SK-N-SH (cell line): ENCODE results near the gene RUVBL1. TPM values are rescaled to one million over a fixed set of nuclear protein-coding genes. Genes with fewer than 3 reads are reported as not detected.

Experiments
- CTCF ChIA-PET: fragments of 300-600, 350-600 bp; formaldehyde crosslinking; extraction: SDS; loops from one replicate; lab custom pipeline; 2021; lab: Yijun Ruan, JAX
- POLR2A ChIA-PET: fragments of 350-600 bp; sonication (Branson Sonifier 250); formaldehyde crosslinking; extraction: SDS; loops from one replicate; lab custom pipeline; 2020; ENCODE audit warnings: antibody characterized with exemption, inconsistent platforms; lab: Yijun Ruan, JAX
- DNase-seq: peaks from one replicate; pipeline ENCODE4 v3.0.0; 2012
- H2AFZ ChIP-seq: fragments of 200-600 bp; sonication (generic); 2 replicates; pipeline ENCODE4 v1.8.1; 2016; ENCODE audit warnings: antibody characterized with exemption, mild to moderate bottlenecking, low read depth
- H3F3A ChIP-seq: fragments of 200-600 bp; sonication (generic); replicated peaks from 2 replicates; pipeline ENCODE3; 2016; ENCODE audit warnings: antibody characterized with exemption, mild to moderate bottlenecking; ENCODE audit not compliant: insufficient read depth
- H3K27ac ChIP-seq, 2 experiments: fragments of 200-500 bp in 1 of 2; fragments of 200-600 bp in 1 of 2; sonication (Bioruptor generic) in 1 of 2; sonication (generic), shearing (Covaris generic) in 1 of 2; 2 replicates each; pipeline versions ENCODE4 v1.5.1 to v1.6.1; 2014 to 2016; ENCODE audit warnings: low read depth in 2 of 2, inconsistent platforms in 1 of 2, low read length in 1 of 2, mild to moderate bottlenecking in 1 of 2, mixed read lengths in 1 of 2
- H3K27me3 ChIP-seq: fragments of 200-600 bp; sonication (generic), shearing (Covaris generic); 2 replicates; pipeline ENCODE4 v1.6.1; 2016; ENCODE audit warnings: mixed run types; ENCODE audit not compliant: insufficient read depth
- H3K36me3 ChIP-seq, 2 experiments: fragments of 200-500 bp in 1 of 2; fragments of 200-600 bp in 1 of 2; sonication (Bioruptor generic) in 1 of 2; sonication (generic) in 1 of 2; replicated peaks in 1 of 2; 2 replicates each; pipeline versions ENCODE3 to v1.5.1; 2014 to 2016; ENCODE audit warnings: low read length in 1 of 2, mild to moderate bottlenecking in 1 of 2; ENCODE audit not compliant: insufficient read depth in 2 of 2, control insufficient read depth in 1 of 2
- H3K4me1 ChIP-seq, 2 experiments: fragments of 200-500 bp in 1 of 2; fragments of 200-600 bp in 1 of 2; sonication (Bioruptor generic) in 1 of 2; sonication (generic), shearing (Covaris generic) in 1 of 2; 2 replicates each; pipeline versions ENCODE4 v1.5.1 to v1.6.1; 2014 to 2016; ENCODE audit warnings: low read depth in 1 of 2, low read length in 1 of 2, mixed run types in 1 of 2; ENCODE audit not compliant: insufficient read depth in 2 of 2, control insufficient read depth in 1 of 2
- H3K4me2 ChIP-seq: fragments of 200-600 bp; sonication (generic), shearing (Covaris generic); 2 replicates; pipeline ENCODE4 v1.6.1; 2017; ENCODE audit warnings: mixed run types
- H3K4me3 ChIP-seq, 2 experiments: fragments of 200-500 bp in 1 of 2; fragments of 200-600 bp in 1 of 2; sonication (Bioruptor generic) in 1 of 2; sonication (generic), shearing (Covaris generic) in 1 of 2; 2 replicates each; pipeline versions ENCODE4 v1.5.1 to v1.8.1; 2014 to 2016; ENCODE audit warnings: low read depth in 2 of 2, inconsistent platforms in 1 of 2, low read length in 1 of 2, mild to moderate bottlenecking in 1 of 2, mixed read lengths in 1 of 2, moderate library complexity in 1 of 2
- H3K79me2 ChIP-seq: fragments of 200-600 bp; sonication (generic); 2 replicates; pipeline ENCODE4 v1.8.1; 2017; ENCODE audit warnings: mild to moderate bottlenecking; ENCODE audit not compliant: insufficient read depth
- H3K9ac ChIP-seq: fragments of 200-600 bp; sonication (generic); 2 replicates; pipeline ENCODE4 v1.6.1; 2017; ENCODE audit warnings: mixed run types
- H3K9me2 ChIP-seq: fragments of 200-600 bp; sonication (generic); 2 replicates; pipeline ENCODE4 v1.6.1; 2017; ENCODE audit warnings: mixed run types
- H3K9me3 ChIP-seq: fragments of 200-600 bp; sonication (generic); 2 replicates; pipeline ENCODE4 v1.6.1; 2017; ENCODE audit warnings: mixed run types, mild to moderate bottlenecking, moderate library complexity
- H4K20me1 ChIP-seq: fragments of 200-600 bp; sonication (generic); 2 replicates; pipeline ENCODE4 v1.6.1; 2017; ENCODE audit warnings: mild to moderate bottlenecking, mixed run types; ENCODE audit not compliant: insufficient read depth
- CHD2 ChIP-seq: fragments of 150-350 bp; IDR thresholded peaks from 2 replicates; pipeline ENCODE4 v1.6.1; 2018; ENCODE audit warnings: low read length; ENCODE audit not compliant: partially characterized antibody
- ELF1 ChIP-seq: IDR thresholded peaks from 2 replicates; pipeline ENCODE4 v1.4.0; 2012
- EP300 ChIP-seq, 2 experiments: IDR thresholded peaks; 2 replicates each; pipeline versions ENCODE4 v1.4.0 to v1.6.1; 2012; ENCODE audit warnings: borderline replicate concordance in 1 of 2, low read depth in 1 of 2, low read length in 1 of 2
- EZH2phosphoT487 ChIP-seq: fragments of 200-600 bp; sonication (generic); IDR thresholded peaks from 2 replicates; pipeline ENCODE4 v1.6.1; 2017; ENCODE audit warnings: low read depth, mixed run types, mild to moderate bottlenecking, antibody characterized with exemption, moderate library complexity, borderline replicate concordance
- FOXJ3 ChIP-seq: sonication (generic); formaldehyde crosslinking; IDR thresholded peaks from 2 replicates; pipeline ENCODE4 v1.5.1; 2020; ENCODE audit warnings: mild to moderate bottlenecking, missing genetic modification reagents
- FOXM1 ChIP-seq: IDR thresholded peaks from 2 replicates; pipeline ENCODE4 v1.4.0; 2012; ENCODE audit warnings: low read depth, mild to moderate bottlenecking
- GABPA ChIP-seq: IDR thresholded peaks from 2 replicates; pipeline ENCODE4 v1.4.0; 2012; ENCODE audit warnings: low read depth, mild to moderate bottlenecking
- MAX ChIP-seq: IDR thresholded peaks from 2 replicates; pipeline ENCODE4 v1.4.0; 2012; ENCODE audit warnings: low read depth
- MEF2A ChIP-seq: IDR thresholded peaks from 2 replicates; pipeline ENCODE4 v1.4.0; 2012; ENCODE audit warnings: low read depth, borderline replicate concordance
- MXI1 ChIP-seq: IDR thresholded peaks from 2 replicates; pipeline ENCODE4 v1.6.1; 2012; ENCODE audit warnings: mild to moderate bottlenecking, low read depth, low read length, improper control_type of control experiment
- POLR2AphosphoS5 ChIP-seq: IDR thresholded peaks from 2 replicates; pipeline ENCODE4 v1.6.1; 2012; ENCODE audit warnings: low read depth, low read length
- RAD21 ChIP-seq: IDR thresholded peaks from 2 replicates; pipeline ENCODE4 v1.6.1; 2012; ENCODE audit warnings: mild to moderate bottlenecking, low read length
- RCOR1 ChIP-seq: fragments of 150-350 bp; IDR thresholded peaks from 2 replicates; pipeline ENCODE4 v1.6.1; 2017; ENCODE audit warnings: antibody characterized with exemption, low read length
- SMC3 ChIP-seq: IDR thresholded peaks from 2 replicates; pipeline ENCODE4 v1.6.1; 2012; ENCODE audit warnings: low read depth, low read length, improper control_type of control experiment
- TAF1 ChIP-seq: IDR thresholded peaks from 2 replicates; pipeline ENCODE4 v1.6.1; 2012; ENCODE audit warnings: low read depth, mild to moderate bottlenecking, low read length, moderate library complexity, borderline replicate concordance
- TCF12 ChIP-seq: IDR thresholded peaks from 2 replicates; pipeline ENCODE4 v1.4.0; 2012
- WGBS: methylation state at CpG from one replicate; pipeline ENCODE4 v1.1.6; 2017; ENCODE audit warnings: low lambda C conversion rate; 5-methylcytosine and 5-hydroxymethylcytosine counted together
- polyA plus RNA-seq, 3 experiments: library from polyadenylated mRNA; depleted of rRNA; stranded (reverse); fragments of >200 nt; gene quantifications; 2 replicates each; pipeline ENCODE4 v1.2.3, GENCODE V29; 2012
- TF ChIP-seq, protein P1 (sequence below): fragments of 200-600 bp; sonication (generic); IDR thresholded peaks from 2 replicates; pipeline ENCODE4 v1.6.1; 2017; ENCODE audit warnings: antibody characterized with exemption, mild to moderate bottlenecking, moderate library complexity

Gene RUVBL1
- polyA plus RNA-seq, 1 of the 3 experiments (the other 2 are of a cell fraction) = 140 TPM

GRCh38 chr3:128070898-128071591, 52.6 kb downstream of the RUVBL1 start:
- Histone ChIP-seq H3K4me1 (peaks cover 0 to 21% of the 10 kb centered on the region in 2 experiments; a peak in 1 of 4 replicates), H2AFZ (no peak overlapping the region), H3K4me2 (no peak overlapping the region), H3K27me3 (no peaks in the 10 kb centered on the region), H3K4me3 (no peak overlapping the region), H3K27ac (peak overlapping the region in 1 of 2 experiments; percentile 36; a peak in 1 of 4 replicates), H3K9me3 (no peaks in the 10 kb centered on the region), H3K9ac (no peak overlapping the region), H3K79me2 (peaks cover 40% of the 10 kb centered on the region), H3K36me3 (peaks cover 47 to 86% of the 10 kb centered on the region in 2 experiments), H3F3A (peaks cover 39% of the 10 kb centered on the region), H4K20me1 (peaks cover 87% of the 10 kb centered on the region), H3K9me2 (no peaks in the 10 kb centered on the region)
- no peak for DNase-seq
- WGBS = 87% methylated on average over 4 of the region's 13 CpGs
- ChIA-PET CTCF (no interaction called here), POLR2A (no interaction called here)
- TF ChIP-seq EP300 (IDR thresholded peaks at IDR 0.05; ENCODE audit: borderline replicate concordance in 1 of 2, low read depth in 1 of 2, low read length in 1 of 2) (no peak), TAF1 (no peak)

GRCh38 chr3:128069271-128069670, 54.3 kb downstream of the RUVBL1 start:
- no peak overlapping the region for H3K4me3 ChIP-seq
- POLR2A ChIA-PET = no interaction called here
- no peaks in the 10 kb centered on the region for H3K9me2 ChIP-seq
- peaks cover 0 to 21% of the 10 kb centered on the region in 2 experiments; a peak in 1 of 4 replicates for H3K4me1 ChIP-seq
- H3K79me2 ChIP-seq = peaks cover 48% of the 10 kb centered on the region
- H3K27ac ChIP-seq = no peak overlapping the region
- no peaks in the 10 kb centered on the region for H3K27me3 ChIP-seq
- peaks cover 74% of the 10 kb centered on the region for H4K20me1 ChIP-seq
- CTCF ChIA-PET = interaction anchor here (1.1 to 4.4 kb wide), 10 partner anchors 10 to 86 kb away, joined by 3 to 19 read pairs (median 8); partner anchors contain the start of gene RUVBL1
- peaks cover 34% of the 10 kb centered on the region for H3F3A ChIP-seq
- 95% methylated on average over 6 of the region's 15 CpGs for WGBS
- peaks cover 60 to 91% of the 10 kb centered on the region in 2 experiments for H3K36me3 ChIP-seq
- no peak for TF ChIP-seq CHD2
- TF ChIP-seq FOXJ3 = no peak
- no peak for TF ChIP-seq GABPA
- TF ChIP-seq MXI1 = no peak
- peak; percentile 15; the same call in 1 of the 2 replicates for TF ChIP-seq POLR2AphosphoS5
- no peak for DNase-seq
- H3K9me3 ChIP-seq = no peaks in the 10 kb centered on the region
- H3K9ac ChIP-seq = no peak overlapping the region
- no peak overlapping the region for H2AFZ ChIP-seq
- H3K4me2 ChIP-seq = no peak overlapping the region

DNA sequence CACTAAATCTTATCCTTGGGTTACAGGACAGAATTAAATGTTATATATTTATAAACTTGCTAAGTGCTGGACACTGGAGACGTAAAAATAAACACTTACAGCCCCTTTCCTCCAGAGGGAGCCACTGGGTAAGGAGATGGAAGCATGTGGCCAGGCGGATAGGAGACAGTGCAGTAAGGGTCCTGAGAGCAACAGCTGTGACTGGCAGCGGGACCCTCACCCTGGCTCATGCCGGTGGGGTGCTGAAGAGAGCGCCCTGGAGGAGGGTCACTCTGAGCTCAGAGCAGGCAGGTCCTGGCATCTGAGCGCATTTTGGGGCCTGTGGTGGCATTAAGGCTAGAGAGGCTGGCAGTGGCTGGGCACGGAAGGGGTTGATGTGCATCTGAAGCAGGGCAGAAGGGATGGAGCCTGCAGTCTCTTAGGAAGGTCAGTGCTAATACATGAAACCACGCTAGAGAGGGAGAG, 55.4 kb downstream of the RUVBL1 start:
- no peak overlapping the region for H2AFZ ChIP-seq
- peaks cover 35% of the 10 kb centered on the region for H3F3A ChIP-seq
- POLR2A ChIA-PET = no interaction called here
- H3K4me2 ChIP-seq = no peak overlapping the region
- no peak overlapping the region for H3K9ac ChIP-seq
- peaks cover 71 to 93% of the 10 kb centered on the region in 2 experiments for H3K36me3 ChIP-seq
- no peaks in the 10 kb centered on the region for H3K27me3 ChIP-seq
- H3K9me3 ChIP-seq = no peaks in the 10 kb centered on the region
- peaks cover 63% of the 10 kb centered on the region for H4K20me1 ChIP-seq
- peak; percentile 77 for DNase-seq
- CTCF ChIA-PET = interaction anchor here (0.5 to 4.4 kb wide), 20 partner anchors 10 to 516 kb away, joined by 3 to 21 read pairs (median 4); partner anchors contain the start of gene RUVBL1
- H3K79me2 ChIP-seq = peaks cover 58% of the 10 kb centered on the region
- TF ChIP-seq RCOR1 (no peak), EP300 (IDR thresholded peaks at IDR 0.05; ENCODE audit: borderline replicate concordance in 1 of 2, low read depth in 1 of 2, low read length in 1 of 2) (no peak), EZH2phosphoT487 (no peak), FOXM1 (no peak), SMC3 (peak; percentile 33), ELF1 (no peak), FOXJ3 (no peak), TCF12 (no peak), MEF2A (no peak), RAD21 (peak; percentile 54), MAX (peak; percentile 35; the same call in 1 of the 2 replicates)
- TF ChIP-seq, protein P1, sequence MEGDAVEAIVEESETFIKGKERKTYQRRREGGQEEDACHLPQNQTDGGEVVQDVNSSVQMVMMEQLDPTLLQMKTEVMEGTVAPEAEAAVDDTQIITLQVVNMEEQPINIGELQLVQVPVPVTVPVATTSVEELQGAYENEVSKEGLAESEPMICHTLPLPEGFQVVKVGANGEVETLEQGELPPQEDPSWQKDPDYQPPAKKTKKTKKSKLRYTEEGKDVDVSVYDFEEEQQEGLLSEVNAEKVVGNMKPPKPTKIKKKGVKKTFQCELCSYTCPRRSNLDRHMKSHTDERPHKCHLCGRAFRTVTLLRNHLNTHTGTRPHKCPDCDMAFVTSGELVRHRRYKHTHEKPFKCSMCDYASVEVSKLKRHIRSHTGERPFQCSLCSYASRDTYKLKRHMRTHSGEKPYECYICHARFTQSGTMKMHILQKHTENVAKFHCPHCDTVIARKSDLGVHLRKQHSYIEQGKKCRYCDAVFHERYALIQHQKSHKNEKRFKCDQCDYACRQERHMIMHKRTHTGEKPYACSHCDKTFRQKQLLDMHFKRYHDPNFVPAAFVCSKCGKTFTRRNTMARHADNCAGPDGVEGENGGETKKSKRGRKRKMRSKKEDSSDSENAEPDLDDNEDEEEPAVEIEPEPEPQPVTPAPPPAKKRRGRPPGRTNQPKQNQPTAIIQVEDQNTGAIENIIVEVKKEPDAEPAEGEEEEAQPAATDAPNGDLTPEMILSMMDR = peak; percentile 73
- WGBS = 90% methylated on average over 8 of the region's 8 CpGs
- no peaks in the 10 kb centered on the region for H3K9me2 ChIP-seq
- H3K4me3 ChIP-seq = peak overlapping the region in 1 of 2 experiments; percentile 39; a peak in 1 of 4 replicates
- peaks cover 0 to 21% of the 10 kb centered on the region in 2 experiments; a peak in 1 of 4 replicates for H3K4me1 ChIP-seq
- H3K27ac ChIP-seq = no peak overlapping the region
